Measurements from ENCODE around the gene SGCD. TPM values are rescaled to one million over a fixed set of nuclear protein-coding genes. Genes with fewer than 3 reads are reported as not detected.

SGCD gene
- polyA plus RNA-seq, 1 donor (not counting 4 experiments of a cell fraction or from before 2014, with no cell fraction given) = not detected

GRCh38 chr5:156670615-156671014 lies 343.7 kb downstream of the SGCD start:
- FAIRE-seq (no peak), DNase-seq (ENCODE audit: low read depth, low spot score) (no peak)
- dilution Hi-C loops (cut with MboI; ENCODE audit: extremely low pct_ligation_motif_present, low sequenced_read_pairs) = no loop called here
- Histone ChIP-seq H2AFZ (ENCODE audit: control insufficient read depth, low read length) (no peak overlapping the region), H3K36me3 (ENCODE audit: control insufficient read depth in 2 of 2, extremely low read depth in 1 of 2, insufficient read depth in 2 of 2, low read length in 2 of 2) (no peaks in the 10 kb centered on the region), H3K4me2 (ENCODE audit: control insufficient read depth, extremely low read depth, insufficient read depth, low read depth, low read length) (no peak overlapping the region), H3K4me1 (ENCODE audit: control insufficient read depth, extremely low read depth, insufficient read depth, low read length) (no peaks in the 10 kb centered on the region), H4K20me1 (ENCODE audit: control insufficient read depth, extremely low read depth, insufficient read depth, low read length) (no peaks in the 10 kb centered on the region), H3K27ac (ENCODE audit: control insufficient read depth, insufficient read depth, low read length) (no peak overlapping the region), H3K9me3 (ENCODE audit: control insufficient read depth, low read depth, low read length) (peaks cover 2% of the 10 kb centered on the region), H3K4me3 (ENCODE audit: control insufficient read depth in 2 of 3, extremely low read depth in 1 of 3, insufficient read depth in 2 of 3, low read depth in 1 of 3, low read length in 3 of 3) (no peak overlapping the region), H3K9ac (ENCODE audit: control insufficient read depth, extremely low read depth, insufficient read depth, low read length) (no peak overlapping the region), H3K9me1 (ENCODE audit: control insufficient read depth, extremely low read depth, insufficient read depth, low read length) (no peaks in the 10 kb centered on the region), H3K27me3 (ENCODE audit: control insufficient read depth, extremely low read depth, insufficient read depth, low read length) (no peaks in the 10 kb centered on the region), H3K79me2 (ENCODE audit: control insufficient read depth, insufficient read depth, low read length) (no peaks in the 10 kb centered on the region)
- TF ChIP-seq, protein P1, sequence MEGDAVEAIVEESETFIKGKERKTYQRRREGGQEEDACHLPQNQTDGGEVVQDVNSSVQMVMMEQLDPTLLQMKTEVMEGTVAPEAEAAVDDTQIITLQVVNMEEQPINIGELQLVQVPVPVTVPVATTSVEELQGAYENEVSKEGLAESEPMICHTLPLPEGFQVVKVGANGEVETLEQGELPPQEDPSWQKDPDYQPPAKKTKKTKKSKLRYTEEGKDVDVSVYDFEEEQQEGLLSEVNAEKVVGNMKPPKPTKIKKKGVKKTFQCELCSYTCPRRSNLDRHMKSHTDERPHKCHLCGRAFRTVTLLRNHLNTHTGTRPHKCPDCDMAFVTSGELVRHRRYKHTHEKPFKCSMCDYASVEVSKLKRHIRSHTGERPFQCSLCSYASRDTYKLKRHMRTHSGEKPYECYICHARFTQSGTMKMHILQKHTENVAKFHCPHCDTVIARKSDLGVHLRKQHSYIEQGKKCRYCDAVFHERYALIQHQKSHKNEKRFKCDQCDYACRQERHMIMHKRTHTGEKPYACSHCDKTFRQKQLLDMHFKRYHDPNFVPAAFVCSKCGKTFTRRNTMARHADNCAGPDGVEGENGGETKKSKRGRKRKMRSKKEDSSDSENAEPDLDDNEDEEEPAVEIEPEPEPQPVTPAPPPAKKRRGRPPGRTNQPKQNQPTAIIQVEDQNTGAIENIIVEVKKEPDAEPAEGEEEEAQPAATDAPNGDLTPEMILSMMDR (optimal IDR thresholded peaks at IDR 0.05 in 1 of 3, IDR thresholded peaks at IDR 0.05 in 1 of 3, conservative IDR thresholded peaks at IDR 0.05 in 1 of 3; ENCODE audit: extremely low read depth in 1 of 3, insufficient read depth in 2 of 3, low read length in 3 of 3) = no peak
- no peak for TF ChIP-seq EZH2 (IDR thresholded peaks at IDR 0.05; ENCODE audit: low read length)

GRCh38 chr5:156675395-156675794 lies 348.4 kb downstream of the SGCD start:
- Histone ChIP-seq H3K4me3 (ENCODE audit: control insufficient read depth in 2 of 3, extremely low read depth in 1 of 3, insufficient read depth in 2 of 3, low read depth in 1 of 3, low read length in 3 of 3) (no peak overlapping the region), H3K9me1 (ENCODE audit: control insufficient read depth, extremely low read depth, insufficient read depth, low read length) (no peaks in the 10 kb centered on the region), H3K4me1 (ENCODE audit: control insufficient read depth, extremely low read depth, insufficient read depth, low read length) (no peaks in the 10 kb centered on the region), H2AFZ (ENCODE audit: control insufficient read depth, low read length) (no peak overlapping the region), H3K27me3 (ENCODE audit: control insufficient read depth, extremely low read depth, insufficient read depth, low read length) (no peaks in the 10 kb centered on the region), H3K36me3 (ENCODE audit: control insufficient read depth in 2 of 2, extremely low read depth in 1 of 2, insufficient read depth in 2 of 2, low read length in 2 of 2) (no peaks in the 10 kb centered on the region), H3K9ac (ENCODE audit: control insufficient read depth, extremely low read depth, insufficient read depth, low read length) (no peak overlapping the region), H3K4me2 (ENCODE audit: control insufficient read depth, extremely low read depth, insufficient read depth, low read depth, low read length) (no peak overlapping the region), H4K20me1 (ENCODE audit: control insufficient read depth, extremely low read depth, insufficient read depth, low read length) (no peaks in the 10 kb centered on the region), H3K79me2 (ENCODE audit: control insufficient read depth, insufficient read depth, low read length) (no peaks in the 10 kb centered on the region), H3K27ac (ENCODE audit: control insufficient read depth, insufficient read depth, low read length) (no peak overlapping the region), H3K9me3 (ENCODE audit: control insufficient read depth, low read depth, low read length) (no peaks in the 10 kb centered on the region)
- no peak for FAIRE-seq
- no peak for TF ChIP-seq EZH2 (IDR thresholded peaks at IDR 0.05; ENCODE audit: low read length)
- TF ChIP-seq, protein P1 (optimal IDR thresholded peaks at IDR 0.05 in 1 of 3, IDR thresholded peaks at IDR 0.05 in 1 of 3, conservative IDR thresholded peaks at IDR 0.05 in 1 of 3; ENCODE audit: extremely low read depth in 1 of 3, insufficient read depth in 2 of 3, low read length in 3 of 3) = no peak
- DNase-seq (ENCODE audit: low read depth, low spot score) = no peak
- dilution Hi-C loops (cut with MboI; ENCODE audit: extremely low pct_ligation_motif_present, low sequenced_read_pairs) = no loop called here
